Thoracic aorta (tissue), 2 donors: Measurements from ENCODE around the gene KCNT2. TPM values are rescaled to one million over a fixed set of nuclear protein-coding genes. Genes with fewer than 3 reads are reported as not detected.

Source experiments
- ATAC-seq: fragments of 150-250 bp; one replicate; pipeline ENCODE4 v1.8.0; 2017; ENCODE audit warnings: low read depth; ENCODE audit not compliant: insufficient number of reproducible peaks, low FRiP score
- DNase-seq: peaks from one replicate; pipeline ENCODE4 v3.0.0-alpha.2; 2020; ENCODE audit warnings: low spot score
- H3K27ac ChIP-seq, 2 donors: fragments of 200-600 bp; sonication (generic); 1 replicate in 1 of 2; 2 replicates in 1 of 2; pipeline ENCODE4 v1.5.1; 2016; ENCODE audit warnings: mild to moderate bottlenecking in 2 of 2, moderate library complexity in 2 of 2
- H3K27me3 ChIP-seq: fragments of 200-600 bp; sonication (generic); replicated peaks from 2 replicates; pipeline ENCODE4 v1.6.0; 2016; ENCODE audit warnings: mild to moderate bottlenecking; ENCODE audit not compliant: insufficient read depth
- H3K36me3 ChIP-seq: fragments of 200-600 bp; sonication (generic); one replicate; pipeline ENCODE4 v1.5.1; 2016
- H3K4me1 ChIP-seq, 2 donors: fragments of 200-600 bp; sonication (generic); 1 replicate in 1 of 2; 2 replicates in 1 of 2; pipeline versions ENCODE4 v1.5.1 to v1.6.0; 2016; ENCODE audit warnings: low read depth in 2 of 2, mild to moderate bottlenecking in 1 of 2; ENCODE audit not compliant: control insufficient read depth in 1 of 2
- H3K4me3 ChIP-seq: fragments of 200-600 bp; sonication (generic); 2 replicates; pipeline ENCODE4 v1.5.1; 2016; ENCODE audit warnings: mild to moderate bottlenecking
- H3K9me3 ChIP-seq: fragments of 200-600 bp; sonication (generic); 2 replicates; pipeline ENCODE4 v1.5.1; 2016
- total RNA-seq, 2 donors: library from RNA; depleted of rRNA; stranded (reverse); fragments of >200 nt; gene quantifications; one replicate each; pipeline versions ENCODE4 v1.1.0 to v1.2.3, GENCODE V29; 2016
- TF ChIP-seq, protein P1 (sequence below): fragments of 200-600 bp; sonication (generic); IDR thresholded peaks from one replicate; pipeline ENCODE4 v1.5.1; 2019; ENCODE audit warnings: antibody characterized with exemption

KCNT2 gene
- total RNA-seq, 2 donors from 2014 or later, result 15.6 to 23.6 TPM

DNA sequence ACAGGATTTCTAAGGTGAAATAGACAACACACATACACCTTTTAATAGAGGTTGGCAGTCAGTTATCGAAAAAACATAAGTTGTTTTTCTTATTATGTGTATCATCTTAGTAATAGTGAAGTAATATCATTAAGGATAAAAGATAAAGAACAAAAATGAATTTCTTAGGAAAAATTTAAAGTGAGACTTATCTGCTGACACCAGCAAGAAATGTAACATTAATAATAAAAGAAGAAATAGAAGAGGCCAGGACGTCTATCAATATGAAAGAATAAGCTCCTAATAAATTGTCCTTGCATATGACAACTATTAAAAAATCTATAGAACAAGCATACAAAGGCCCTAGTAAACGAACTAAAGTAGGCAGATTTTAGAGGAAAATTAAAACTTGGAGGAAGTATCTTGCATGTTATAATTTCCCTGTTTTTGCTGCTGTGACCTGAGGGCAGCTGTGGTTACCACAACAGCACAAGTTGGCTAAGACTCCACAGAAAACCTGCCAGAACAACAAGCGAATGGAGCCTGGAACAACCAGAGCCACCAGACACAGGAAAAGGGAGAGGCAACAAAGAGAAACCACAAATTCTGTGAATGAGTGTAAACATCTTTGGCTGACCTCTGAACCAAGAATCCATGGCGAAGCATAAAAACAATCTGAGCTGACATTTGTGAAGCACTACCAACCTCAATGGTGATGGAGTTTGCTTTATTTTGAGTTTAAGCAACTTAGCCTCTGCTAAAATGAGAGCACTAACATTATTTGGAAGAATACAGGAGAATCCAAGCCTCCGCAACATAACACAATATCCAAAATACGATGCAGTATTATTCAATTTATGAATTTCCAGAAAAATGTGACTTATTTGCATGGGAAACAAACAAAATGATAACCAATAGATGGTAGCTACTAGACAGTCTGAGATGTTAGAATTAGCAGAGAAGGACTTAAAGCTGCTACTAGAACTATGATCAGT lies 207.5 kb downstream of the KCNT2 start:
- H3K4me3 ChIP-seq, result no peak overlapping the region
- H3K27me3 ChIP-seq, result no peaks in the 10 kb centered on the region
- no peak overlapping the region for H3K27ac ChIP-seq
- H3K4me1 ChIP-seq, result peaks cover 0 to 5% of the 10 kb centered on the region in 2 donors
- no peaks in the 10 kb centered on the region for H3K9me3 ChIP-seq
- TF ChIP-seq, protein P1, sequence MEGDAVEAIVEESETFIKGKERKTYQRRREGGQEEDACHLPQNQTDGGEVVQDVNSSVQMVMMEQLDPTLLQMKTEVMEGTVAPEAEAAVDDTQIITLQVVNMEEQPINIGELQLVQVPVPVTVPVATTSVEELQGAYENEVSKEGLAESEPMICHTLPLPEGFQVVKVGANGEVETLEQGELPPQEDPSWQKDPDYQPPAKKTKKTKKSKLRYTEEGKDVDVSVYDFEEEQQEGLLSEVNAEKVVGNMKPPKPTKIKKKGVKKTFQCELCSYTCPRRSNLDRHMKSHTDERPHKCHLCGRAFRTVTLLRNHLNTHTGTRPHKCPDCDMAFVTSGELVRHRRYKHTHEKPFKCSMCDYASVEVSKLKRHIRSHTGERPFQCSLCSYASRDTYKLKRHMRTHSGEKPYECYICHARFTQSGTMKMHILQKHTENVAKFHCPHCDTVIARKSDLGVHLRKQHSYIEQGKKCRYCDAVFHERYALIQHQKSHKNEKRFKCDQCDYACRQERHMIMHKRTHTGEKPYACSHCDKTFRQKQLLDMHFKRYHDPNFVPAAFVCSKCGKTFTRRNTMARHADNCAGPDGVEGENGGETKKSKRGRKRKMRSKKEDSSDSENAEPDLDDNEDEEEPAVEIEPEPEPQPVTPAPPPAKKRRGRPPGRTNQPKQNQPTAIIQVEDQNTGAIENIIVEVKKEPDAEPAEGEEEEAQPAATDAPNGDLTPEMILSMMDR, result no peak
- no peaks in the 10 kb centered on the region for H3K36me3 ChIP-seq
- no peak for ATAC-seq
- no peak for DNase-seq

DNA sequence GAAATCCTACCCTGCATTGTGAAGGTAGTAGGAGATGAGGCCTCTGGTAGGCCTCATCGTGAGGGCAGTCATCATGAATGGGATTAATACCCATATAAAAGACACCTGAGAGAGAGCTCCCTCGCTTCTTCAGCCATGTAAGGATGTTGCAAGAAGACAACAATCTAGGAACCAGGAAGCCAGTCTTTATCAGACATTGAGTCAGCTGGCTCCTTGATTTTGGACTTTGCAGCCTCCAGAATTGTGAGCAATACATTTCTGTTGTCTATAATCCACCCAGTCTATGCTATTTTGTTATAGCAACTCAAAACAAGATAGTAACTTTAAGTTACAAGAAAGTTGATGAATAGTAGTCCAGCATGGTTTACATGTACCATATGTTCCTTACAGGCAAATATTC lies 208.5 kb downstream of the KCNT2 start:
- TF ChIP-seq, protein P1, result no peak
- no peaks in the 10 kb centered on the region for H3K36me3 ChIP-seq
- H3K27ac ChIP-seq, result no peak overlapping the region
- no peaks in the 10 kb centered on the region for H3K27me3 ChIP-seq
- no peaks in the 10 kb centered on the region for H3K9me3 ChIP-seq
- peaks cover 0 to 5% of the 10 kb centered on the region in 2 donors for H3K4me1 ChIP-seq
- H3K4me3 ChIP-seq, result no peak overlapping the region
- ATAC-seq (no peak), DNase-seq (no peak)

DNA sequence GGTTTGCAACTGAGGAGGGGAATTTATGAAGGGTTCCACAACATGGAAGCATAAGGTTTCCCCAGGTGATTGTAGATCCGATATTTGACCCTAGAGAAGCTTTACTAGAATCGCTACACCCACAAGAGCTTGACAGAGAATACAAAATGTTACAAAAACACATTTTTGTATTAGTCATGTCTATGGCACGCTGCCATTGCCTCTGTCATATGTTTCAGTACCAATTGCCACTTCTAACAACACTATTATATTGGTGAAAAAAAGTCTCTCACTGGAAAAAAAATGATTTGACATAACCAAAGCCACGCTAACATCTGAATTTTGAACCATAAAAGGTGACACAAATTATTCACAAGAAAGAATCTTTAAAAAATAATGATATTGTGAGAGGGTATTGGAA lies 214.5 kb downstream of the KCNT2 start:
- DNase-seq, result no peak
- Histone ChIP-seq H3K27ac (no peak overlapping the region), H3K9me3 (no peaks in the 10 kb centered on the region), H3K4me1 (peaks cover 0 to 4% of the 10 kb centered on the region in 2 donors), H3K36me3 (no peaks in the 10 kb centered on the region), H3K27me3 (no peaks in the 10 kb centered on the region), H3K4me3 (no peak overlapping the region)
- TF ChIP-seq, protein P1, result no peak
- ATAC-seq, result no peak

DNA sequence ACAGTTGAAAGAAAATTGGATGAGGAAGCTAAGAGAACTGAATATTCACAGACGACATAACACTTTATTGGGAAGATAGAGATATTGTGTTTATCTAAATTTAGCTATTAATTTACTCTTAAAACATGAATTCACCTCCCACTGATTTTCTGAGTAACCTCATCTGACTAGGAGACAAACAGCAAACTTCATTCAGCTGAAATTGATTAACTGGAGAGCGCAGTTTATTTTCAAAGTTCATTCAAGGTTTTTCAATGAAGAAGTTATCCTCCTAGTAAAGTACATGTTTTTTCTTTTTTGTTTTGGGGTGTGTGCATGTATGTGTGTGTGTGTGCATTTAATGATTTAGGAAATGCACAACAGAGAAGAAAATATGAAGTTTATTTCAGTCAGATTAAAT lies 215.0 kb downstream of the KCNT2 start:
- Histone ChIP-seq H3K9me3 (no peaks in the 10 kb centered on the region), H3K4me1 (peaks cover 0 to 4% of the 10 kb centered on the region in 2 donors), H3K4me3 (no peak overlapping the region), H3K36me3 (no peaks in the 10 kb centered on the region), H3K27ac (no peak overlapping the region), H3K27me3 (no peaks in the 10 kb centered on the region)
- ATAC-seq (no peak), DNase-seq (no peak)
- TF ChIP-seq, protein P1, result no peak

DNA sequence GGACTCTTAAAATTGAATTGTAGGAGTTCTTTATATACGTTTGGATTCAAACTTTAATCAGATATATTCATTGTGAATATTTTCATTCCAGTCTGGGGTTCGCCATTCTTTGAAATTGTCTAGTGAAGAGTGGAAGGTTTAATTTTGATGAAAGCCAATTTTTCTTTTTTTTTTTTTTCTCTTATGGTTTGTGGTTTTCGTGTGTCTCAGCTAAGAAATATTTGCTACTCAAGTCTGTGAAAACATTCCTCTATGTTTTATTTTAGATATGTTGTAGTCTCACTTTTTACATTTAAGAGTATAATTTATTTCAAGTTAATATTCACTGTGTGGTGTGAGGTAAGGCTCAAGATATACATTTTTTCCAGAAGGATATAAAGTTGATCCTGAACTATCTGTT lies 220.5 kb downstream of the KCNT2 start:
- TF ChIP-seq, protein P1, result no peak
- Histone ChIP-seq H3K27ac (no peak overlapping the region), H3K4me1 (no peaks in the 10 kb centered on the region), H3K4me3 (no peak overlapping the region), H3K9me3 (no peaks in the 10 kb centered on the region), H3K36me3 (no peaks in the 10 kb centered on the region), H3K27me3 (no peaks in the 10 kb centered on the region)
- DNase-seq (no peak), ATAC-seq (no peak)
